ENCODE data around the gene HJURP.

DNA sequence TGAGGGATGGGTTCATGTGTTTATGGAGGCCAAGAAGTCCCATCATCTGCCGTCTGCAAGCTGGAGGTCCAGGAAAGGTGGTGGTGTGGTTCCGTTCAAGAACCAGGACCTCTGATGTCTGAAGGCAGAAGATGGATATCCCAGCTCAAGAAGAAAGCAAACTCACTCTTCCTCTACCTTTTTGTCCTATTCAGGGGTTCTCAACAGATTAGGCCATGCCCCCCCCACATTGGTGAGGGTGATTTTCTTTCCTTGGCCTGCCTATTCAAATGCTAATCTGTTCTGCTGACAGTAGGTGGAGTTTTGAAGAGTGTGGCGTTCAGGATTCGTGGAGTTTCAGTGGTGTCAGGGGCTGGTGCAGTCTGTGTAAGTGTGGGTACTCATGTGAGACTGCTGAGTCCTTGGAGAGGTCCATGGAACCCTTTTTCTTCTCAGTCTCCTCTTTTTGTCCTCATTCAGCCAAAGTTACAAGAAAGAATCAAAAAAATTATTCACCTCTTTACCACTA, 8.0 kb upstream of the HJURP start:
- TF ChIP-seq POLR2A (IDR thresholded peaks at IDR 0.05; ENCODE audit: low read depth, low read length) (no peak), POLR2AphosphoS5 (IDR thresholded peaks at IDR 0.05; ENCODE audit: insufficient read depth, low read depth, low read length) (no peak), EZH2 (IDR thresholded peaks at IDR 0.05; ENCODE audit: borderline replicate concordance, low read depth, low read length, severe bottlenecking) (no peak), MYC (IDR thresholded peaks at IDR 0.05; ENCODE audit: low read depth, low read length) (no peak), GATA2 (IDR thresholded peaks at IDR 0.05; ENCODE audit: insufficient read depth, insufficient read length, low read depth, low read length) (no peak), FOS (IDR thresholded peaks at IDR 0.05; ENCODE audit: borderline replicate concordance, insufficient read depth, low read length) (no peak)
- TF ChIP-seq, protein P1, sequence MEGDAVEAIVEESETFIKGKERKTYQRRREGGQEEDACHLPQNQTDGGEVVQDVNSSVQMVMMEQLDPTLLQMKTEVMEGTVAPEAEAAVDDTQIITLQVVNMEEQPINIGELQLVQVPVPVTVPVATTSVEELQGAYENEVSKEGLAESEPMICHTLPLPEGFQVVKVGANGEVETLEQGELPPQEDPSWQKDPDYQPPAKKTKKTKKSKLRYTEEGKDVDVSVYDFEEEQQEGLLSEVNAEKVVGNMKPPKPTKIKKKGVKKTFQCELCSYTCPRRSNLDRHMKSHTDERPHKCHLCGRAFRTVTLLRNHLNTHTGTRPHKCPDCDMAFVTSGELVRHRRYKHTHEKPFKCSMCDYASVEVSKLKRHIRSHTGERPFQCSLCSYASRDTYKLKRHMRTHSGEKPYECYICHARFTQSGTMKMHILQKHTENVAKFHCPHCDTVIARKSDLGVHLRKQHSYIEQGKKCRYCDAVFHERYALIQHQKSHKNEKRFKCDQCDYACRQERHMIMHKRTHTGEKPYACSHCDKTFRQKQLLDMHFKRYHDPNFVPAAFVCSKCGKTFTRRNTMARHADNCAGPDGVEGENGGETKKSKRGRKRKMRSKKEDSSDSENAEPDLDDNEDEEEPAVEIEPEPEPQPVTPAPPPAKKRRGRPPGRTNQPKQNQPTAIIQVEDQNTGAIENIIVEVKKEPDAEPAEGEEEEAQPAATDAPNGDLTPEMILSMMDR (IDR thresholded peaks at IDR 0.05; ENCODE audit: extremely low read depth in 1 of 2, insufficient read depth in 1 of 2, low read depth in 1 of 2, low read length in 2 of 2): no peak
- TF ChIP-seq, protein P2, sequence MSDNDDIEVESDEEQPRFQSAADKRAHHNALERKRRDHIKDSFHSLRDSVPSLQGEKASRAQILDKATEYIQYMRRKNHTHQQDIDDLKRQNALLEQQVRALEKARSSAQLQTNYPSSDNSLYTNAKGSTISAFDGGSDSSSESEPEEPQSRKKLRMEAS (IDR thresholded peaks at IDR 0.05; ENCODE audit: insufficient read depth, insufficient read length): no peak
